LNCAP (cell line): ENCODE data around the gene VWA5B1.

Source experiments
- TF ChIP-seq, protein P1 (sequence below): fragments of 450-650 bp; IDR thresholded peaks from 2 replicates; pipeline ENCODE4 v1.5.1; 2017; ENCODE audit warnings: mild to moderate bottlenecking

Gene VWA5B1

DNA sequence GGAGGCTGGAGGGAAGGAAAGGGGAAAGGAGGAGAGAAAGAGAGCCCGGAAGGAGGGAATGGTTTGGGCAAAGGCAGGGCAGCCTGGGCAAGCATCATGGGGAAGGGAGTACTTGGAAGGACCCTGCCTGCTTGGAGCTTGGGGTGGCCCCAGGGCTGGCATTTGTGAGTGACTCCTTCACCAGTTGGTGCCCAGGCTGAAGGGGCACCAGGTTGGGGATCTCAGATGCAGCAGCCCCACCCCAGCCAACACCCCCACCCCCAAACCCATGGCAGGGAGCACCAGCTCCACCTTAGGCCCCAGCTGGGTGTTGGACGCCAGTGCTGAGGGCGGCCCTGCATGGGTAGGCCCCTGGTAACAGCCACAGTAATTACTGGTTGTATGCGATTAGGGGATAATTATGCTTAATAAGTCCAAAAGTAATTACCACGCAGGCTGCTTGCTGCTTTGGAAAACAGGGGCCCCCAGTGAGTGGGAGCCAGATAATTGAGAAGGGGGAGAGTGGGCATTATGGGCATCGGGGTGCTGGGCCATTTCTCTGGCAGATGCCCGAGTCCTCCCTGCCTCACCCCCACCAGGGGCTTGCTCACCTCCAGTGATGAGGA is 78.3 kb downstream of the VWA5B1 start:
- TF ChIP-seq, protein P1, sequence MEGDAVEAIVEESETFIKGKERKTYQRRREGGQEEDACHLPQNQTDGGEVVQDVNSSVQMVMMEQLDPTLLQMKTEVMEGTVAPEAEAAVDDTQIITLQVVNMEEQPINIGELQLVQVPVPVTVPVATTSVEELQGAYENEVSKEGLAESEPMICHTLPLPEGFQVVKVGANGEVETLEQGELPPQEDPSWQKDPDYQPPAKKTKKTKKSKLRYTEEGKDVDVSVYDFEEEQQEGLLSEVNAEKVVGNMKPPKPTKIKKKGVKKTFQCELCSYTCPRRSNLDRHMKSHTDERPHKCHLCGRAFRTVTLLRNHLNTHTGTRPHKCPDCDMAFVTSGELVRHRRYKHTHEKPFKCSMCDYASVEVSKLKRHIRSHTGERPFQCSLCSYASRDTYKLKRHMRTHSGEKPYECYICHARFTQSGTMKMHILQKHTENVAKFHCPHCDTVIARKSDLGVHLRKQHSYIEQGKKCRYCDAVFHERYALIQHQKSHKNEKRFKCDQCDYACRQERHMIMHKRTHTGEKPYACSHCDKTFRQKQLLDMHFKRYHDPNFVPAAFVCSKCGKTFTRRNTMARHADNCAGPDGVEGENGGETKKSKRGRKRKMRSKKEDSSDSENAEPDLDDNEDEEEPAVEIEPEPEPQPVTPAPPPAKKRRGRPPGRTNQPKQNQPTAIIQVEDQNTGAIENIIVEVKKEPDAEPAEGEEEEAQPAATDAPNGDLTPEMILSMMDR = no peak

DNA sequence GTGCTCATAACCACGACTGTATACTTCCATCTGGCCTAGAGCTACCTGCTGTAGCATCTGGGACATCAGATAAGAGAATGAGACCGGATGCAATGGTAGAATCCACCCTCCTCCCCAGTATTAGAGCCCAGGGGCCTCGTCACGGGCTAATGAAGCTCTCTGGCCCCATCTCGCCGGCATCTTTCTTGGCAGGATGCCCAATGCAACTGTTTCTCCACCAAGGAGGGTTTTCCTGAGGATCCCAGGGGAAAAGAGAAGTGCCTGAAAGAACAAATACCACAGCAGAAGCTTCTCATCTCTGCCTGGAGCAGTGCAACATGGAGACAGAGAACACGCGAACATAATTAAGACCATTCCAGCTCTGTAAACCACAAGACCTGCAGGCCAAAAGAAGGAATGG is 80.0 kb downstream of the VWA5B1 start:
- TF ChIP-seq, protein P1 = no peak

DNA sequence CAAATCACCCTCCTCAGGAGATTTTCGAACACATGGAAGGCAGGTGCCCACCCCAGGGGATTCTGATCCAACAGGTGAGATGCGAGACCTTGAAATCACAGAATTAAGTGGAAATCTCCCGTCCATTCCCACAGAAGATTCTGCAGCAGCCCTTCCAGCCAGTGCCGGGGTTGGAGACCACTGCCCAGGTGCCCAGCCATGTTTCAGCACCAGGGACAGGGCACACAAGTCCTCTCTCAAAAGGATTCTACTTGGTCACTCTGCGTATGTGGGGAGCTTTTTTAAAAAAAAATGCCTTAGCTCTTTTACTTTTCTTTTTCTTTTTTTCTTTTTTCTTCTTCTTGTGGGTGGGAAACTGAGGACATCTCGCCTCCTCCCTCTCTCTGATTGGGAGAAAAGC is 80.7 kb downstream of the VWA5B1 start:
- TF ChIP-seq, protein P1 = no peak

DNA sequence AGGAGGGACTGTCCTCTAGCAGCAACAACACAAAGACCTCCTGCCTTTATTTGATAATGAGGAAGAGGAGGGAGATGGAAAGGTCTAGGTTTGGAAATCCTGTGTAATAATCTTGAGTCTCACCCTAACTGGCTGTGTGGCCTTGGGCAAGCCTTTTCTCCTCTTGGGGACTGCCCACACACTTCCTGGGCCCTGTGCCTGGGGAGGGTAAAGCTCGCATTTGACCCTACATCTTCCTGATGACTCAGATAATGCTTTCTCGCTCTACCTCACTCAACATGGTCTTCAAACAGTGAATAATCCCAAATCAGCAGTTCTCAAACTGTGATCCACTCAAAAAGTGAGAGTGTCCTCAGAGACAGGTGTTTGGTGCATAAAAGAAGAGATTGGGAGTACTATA is 81.2 kb downstream of the VWA5B1 start:
- TF ChIP-seq, protein P1 = no peak

DNA sequence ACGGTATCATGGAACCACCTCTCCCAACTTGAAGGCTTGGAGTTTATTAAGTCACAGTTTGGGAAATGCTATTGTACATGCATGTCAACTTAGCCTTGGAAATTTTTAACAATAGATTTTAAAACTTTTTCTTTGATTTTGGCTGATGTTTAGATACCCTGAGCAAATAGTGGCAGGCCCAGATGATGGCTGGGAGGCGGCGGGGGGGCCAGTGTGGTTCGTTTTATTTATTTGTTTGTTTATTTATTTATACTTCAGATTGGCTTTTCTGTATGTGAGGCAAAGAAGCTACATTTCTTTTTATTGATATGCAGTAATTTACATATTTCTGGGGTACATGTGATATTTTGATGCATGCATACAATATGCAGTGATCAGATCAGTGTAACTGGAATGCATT is 82.0 kb downstream of the VWA5B1 start:
- TF ChIP-seq, protein P1 = no peak

DNA sequence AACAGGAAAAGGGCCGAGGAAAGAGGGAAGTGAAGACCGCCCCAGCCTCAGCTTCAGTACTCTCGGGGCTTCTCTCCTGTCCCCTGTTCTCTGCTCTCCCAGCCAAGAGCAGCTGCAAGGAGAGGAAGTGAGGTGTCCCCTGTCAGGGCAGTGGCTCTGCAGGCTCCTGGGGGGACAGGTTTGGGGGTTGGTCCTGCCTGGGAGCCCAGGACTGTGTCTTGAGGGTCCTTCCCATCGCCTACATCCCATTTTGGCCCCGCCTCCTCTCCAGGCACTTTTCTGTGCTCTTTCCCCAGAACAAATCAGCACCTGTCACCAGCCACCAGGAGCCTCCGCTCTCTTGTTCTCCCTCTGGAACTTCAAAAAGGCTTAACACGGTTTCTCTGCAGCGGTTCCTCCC is 82.6 kb downstream of the VWA5B1 start:
- TF ChIP-seq, protein P1 = no peak

DNA sequence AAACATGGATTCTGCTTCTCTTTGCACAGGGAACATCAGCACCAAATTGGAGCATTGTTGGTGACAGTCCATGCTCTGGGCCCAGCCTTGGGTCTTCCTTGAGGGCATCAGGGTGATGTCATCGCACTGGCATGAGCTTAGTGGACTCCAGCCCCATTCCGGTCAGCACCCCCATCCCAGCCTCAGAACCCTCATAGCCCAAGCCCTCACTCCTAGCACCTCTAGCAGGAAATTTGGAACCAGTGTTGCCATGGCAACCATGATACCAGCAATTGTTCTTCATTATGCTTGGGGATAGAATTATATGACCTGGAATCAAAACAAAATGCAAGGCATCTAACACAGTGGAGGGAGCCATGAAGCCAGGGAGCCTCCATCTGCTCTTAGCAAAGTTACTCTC is 83.1 kb downstream of the VWA5B1 start:
- TF ChIP-seq, protein P1 = no peak

DNA sequence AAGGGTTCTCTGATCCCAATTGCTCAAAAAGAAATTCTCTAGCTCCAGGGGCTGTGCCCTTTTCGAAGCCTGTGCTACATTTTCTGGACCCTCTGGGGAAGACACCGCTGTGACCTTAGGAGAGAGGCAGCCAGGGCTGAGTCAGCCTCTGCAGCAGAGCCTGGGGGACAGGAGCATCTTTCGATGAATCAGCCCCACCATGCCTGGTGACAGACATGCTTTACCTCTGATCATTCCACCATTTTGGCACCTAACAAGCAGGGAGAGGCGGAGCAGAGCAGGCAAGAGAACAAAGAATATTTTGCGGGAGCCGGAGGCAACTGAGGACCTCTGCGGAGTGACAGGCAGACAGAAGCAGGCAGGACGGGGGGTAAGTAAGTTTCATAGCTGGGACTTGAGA is 84.9 kb downstream of the VWA5B1 start:
- TF ChIP-seq, protein P1 = no peak
